Large intestine (tissue), 3 donors: ENCODE results near the gene SPPL3. TPM values are rescaled to one million over a fixed set of nuclear protein-coding genes. Genes with fewer than 3 reads are reported as not detected.

ENCODE experiments used
- DNase-seq, 2 donors: peaks; one replicate each; pipeline versions ENCODE4 v3.0.0 to v3.0.0-alpha.2; 2013
- H3K27ac ChIP-seq: one replicate; pipeline ENCODE4 v1.5.1; 2013; ENCODE audit warnings: low read length
- H3K27me3 ChIP-seq: 2 replicates; pipeline ENCODE4 v1.6.1; 2013; ENCODE audit warnings: low read length; ENCODE audit not compliant: control insufficient read depth, insufficient read depth
- H3K36me3 ChIP-seq: 2 replicates; pipeline ENCODE4 v1.6.1; 2013; ENCODE audit warnings: low read length; ENCODE audit not compliant: control insufficient read depth, insufficient read depth
- H3K4me1 ChIP-seq: one replicate; pipeline ENCODE4 v1.6.1; 2013; ENCODE audit warnings: low read length; ENCODE audit not compliant: control insufficient read depth, insufficient read depth
- H3K4me3 ChIP-seq: one replicate; pipeline ENCODE4 v1.5.1; 2013; ENCODE audit warnings: low read length
- H3K9me3 ChIP-seq: one replicate; pipeline ENCODE4 v1.6.1; 2013; ENCODE audit warnings: mild to moderate bottlenecking, low read depth, low read length, moderate library complexity; ENCODE audit not compliant: control insufficient read depth
- WGBS: methylation state at CpG from one replicate; pipeline ENCODE4 v1.1.5; 2013; ENCODE audit warnings: low lambda C conversion rate; ENCODE audit not compliant: insufficient coverage; 5-methylcytosine and 5-hydroxymethylcytosine counted together
- polyA plus RNA-seq: library from polyadenylated mRNA; unstranded; fragments of 120-200 nt; gene quantifications from one replicate; pipeline ENCODE4 v1.2.1, GENCODE V29; 2013

SPPL3 gene
- polyA plus RNA-seq, 1 donor: 48.1 TPM

GRCh38 chr12:120725659-120726509 is 178.3 kb downstream of the SPPL3 start, which contains the start of gene ACADS:
Gene ACADS (plus strand): TSS chr12:120725826. CDS start chr12:120725886, 60 bp downstream.
- H3K27ac ChIP-seq: peak within 1 kb of the TSS; percentile 41
- no peaks in the 10 kb centered on the region for H3K9me3 ChIP-seq
- DNase-seq: peak; percentile 94
- no CpG with 5 or more reads among the region's 66 CpGs for WGBS
- no peaks in the 10 kb centered on the region for H3K27me3 ChIP-seq
- H3K36me3 ChIP-seq: peaks cover 50% of the 10 kb centered on the region
- H3K4me3 ChIP-seq: peak within 1 kb of the TSS; percentile 56
- H3K4me1 ChIP-seq: peaks cover 15% of the 10 kb centered on the region

GRCh38 chr12:120725151-120725658 is 179.0 kb downstream of the SPPL3 start:
- Histone ChIP-seq H3K27ac (peak overlapping the region; percentile 19), H3K36me3 (peaks cover 50% of the 10 kb centered on the region), H3K27me3 (no peaks in the 10 kb centered on the region), H3K4me3 (peak overlapping the region; percentile 56), H3K4me1 (peaks cover 22% of the 10 kb centered on the region), H3K9me3 (no peaks in the 10 kb centered on the region)
- no CpG with 5 or more reads among the region's 14 CpGs for WGBS
- no peak for DNase-seq

GRCh38 chr12:120724720-120725119 is 179.4 kb downstream of the SPPL3 start:
- Histone ChIP-seq H3K36me3 (peaks cover 51% of the 10 kb centered on the region), H3K27ac (no peak overlapping the region), H3K4me1 (peaks cover 27% of the 10 kb centered on the region), H3K27me3 (no peaks in the 10 kb centered on the region), H3K4me3 (no peak overlapping the region), H3K9me3 (no peaks in the 10 kb centered on the region)
- no CpG with 5 or more reads among the region's 5 CpGs for WGBS
- DNase-seq: no peak

GRCh38 chr12:120722784-120723183 is 181.4 kb downstream of the SPPL3 start:
- no peak overlapping the region for H3K4me3 ChIP-seq
- no CpG with 5 or more reads among the region's 2 CpGs for WGBS
- no peaks in the 10 kb centered on the region for H3K27me3 ChIP-seq
- H3K4me1 ChIP-seq: peaks cover 43% of the 10 kb centered on the region
- peaks cover 51% of the 10 kb centered on the region for H3K36me3 ChIP-seq
- no peak overlapping the region for H3K27ac ChIP-seq
- DNase-seq: no peak
- H3K9me3 ChIP-seq: no peaks in the 10 kb centered on the region

- no peaks in the 10 kb centered on the region for H3K9me3 ChIP-seq
- WGBS: no CpG with 5 or more reads among the region's 3 CpGs
- H3K36me3 ChIP-seq: peaks cover 55% of the 10 kb centered on the region
- H3K4me1 ChIP-seq: peaks cover 40% of the 10 kb centered on the region
- DNase-seq: no peak
- H3K4me3 ChIP-seq: no peak overlapping the region
- no peak overlapping the region for H3K27ac ChIP-seq
- H3K27me3 ChIP-seq: no peaks in the 10 kb centered on the region
These were observed 182.3 kb downstream of the SPPL3 start for GRCh38 chr12:120721866-120722265.

DNA sequence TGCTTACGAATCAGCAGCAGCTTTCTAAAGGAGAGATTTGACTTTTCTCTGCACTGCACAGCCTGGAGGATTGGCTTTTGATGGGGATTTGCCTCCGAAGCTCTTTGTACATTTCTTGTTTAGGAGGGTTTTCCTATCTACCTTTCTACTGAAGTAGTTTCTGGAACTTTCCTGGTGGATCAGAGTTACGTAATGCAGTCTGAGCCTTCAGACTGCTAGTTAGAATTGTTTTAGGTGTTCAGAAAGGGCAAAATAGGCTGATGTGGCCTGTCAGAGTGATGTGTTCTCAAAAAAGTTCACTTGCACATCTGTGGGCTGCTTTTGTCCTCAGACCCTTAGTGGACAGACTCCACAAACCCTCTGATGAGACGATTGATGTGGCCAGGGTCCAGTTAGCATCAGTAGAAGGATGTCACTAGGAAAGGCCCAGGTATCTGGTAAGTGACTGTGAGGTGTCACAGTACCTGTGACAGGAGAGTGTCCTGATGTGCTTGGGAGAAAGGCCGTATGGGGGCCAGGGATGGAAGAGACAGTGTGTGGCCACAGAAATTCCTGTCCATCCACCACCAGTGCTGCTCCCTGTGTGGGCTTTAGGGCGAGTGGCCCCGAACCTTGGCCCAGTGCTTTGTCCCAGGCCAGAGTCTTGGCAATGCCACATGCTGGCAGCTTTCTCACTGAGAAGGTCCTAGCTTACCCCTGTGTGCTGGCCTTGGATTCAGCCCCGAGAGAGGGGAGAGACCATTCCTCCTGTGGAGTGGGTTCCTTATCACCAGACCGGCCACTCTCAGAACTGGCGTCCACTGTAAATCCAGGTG is 183.0 kb downstream of the SPPL3 start:
- Histone ChIP-seq H3K4me3 (no peak overlapping the region), H3K27ac (no peak overlapping the region), H3K9me3 (no peaks in the 10 kb centered on the region), H3K36me3 (peaks cover 62% of the 10 kb centered on the region), H3K27me3 (no peaks in the 10 kb centered on the region), H3K4me1 (peaks cover 37% of the 10 kb centered on the region)
- no peak for DNase-seq
- 67% methylated on average over 1 of the region's 10 CpGs for WGBS

GRCh38 chr12:120720234-120720986 is 183.7 kb downstream of the SPPL3 start:
- H3K9me3 ChIP-seq: no peaks in the 10 kb centered on the region
- H3K4me1 ChIP-seq: peaks cover 37% of the 10 kb centered on the region
- H3K36me3 ChIP-seq: peaks cover 68% of the 10 kb centered on the region
- H3K27me3 ChIP-seq: no peaks in the 10 kb centered on the region
- peak in 1 of 2 donors; percentile 40 for DNase-seq
- H3K27ac ChIP-seq: peak overlapping the region; percentile 89
- no peak overlapping the region for H3K4me3 ChIP-seq
- no CpG with 5 or more reads among the region's 7 CpGs for WGBS

GRCh38 chr12:120719496-120720233 is 184.5 kb downstream of the SPPL3 start:
- Histone ChIP-seq H3K36me3 (peaks cover 74% of the 10 kb centered on the region), H3K27ac (peak overlapping the region; percentile 89), H3K4me1 (peaks cover 31% of the 10 kb centered on the region), H3K27me3 (no peaks in the 10 kb centered on the region), H3K9me3 (no peaks in the 10 kb centered on the region), H3K4me3 (no peak overlapping the region)
- 57% methylated on average over 1 of the region's 11 CpGs for WGBS
- no peak for DNase-seq

DNA sequence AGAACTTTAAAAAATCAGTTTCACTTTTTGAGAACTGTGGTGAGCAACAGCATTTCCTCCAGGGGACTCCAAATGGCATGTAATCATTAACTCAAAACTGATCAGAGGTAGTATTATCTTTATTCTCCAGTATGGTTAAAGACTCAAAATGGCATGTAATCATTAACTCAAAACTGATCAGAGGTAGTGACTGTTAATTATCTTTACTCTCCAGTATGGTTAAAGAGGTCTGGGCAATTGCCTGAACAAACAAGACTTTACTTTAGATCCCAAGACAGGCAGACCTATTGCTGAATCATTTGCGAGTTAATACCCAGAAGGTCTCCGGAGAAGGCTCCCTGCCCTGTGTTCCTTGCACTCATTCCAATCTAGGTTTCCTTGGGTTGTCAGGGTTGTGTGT is 185.1 kb downstream of the SPPL3 start:
- WGBS: 17% methylated on average over 1 of the region's 2 CpGs
- Histone ChIP-seq H3K27ac (peak overlapping the region; percentile 89), H3K4me1 (peaks cover 31% of the 10 kb centered on the region), H3K4me3 (no peak overlapping the region), H3K27me3 (no peaks in the 10 kb centered on the region), H3K36me3 (peaks cover 75% of the 10 kb centered on the region), H3K9me3 (no peaks in the 10 kb centered on the region)
- peak; percentile 35 to 85 for DNase-seq
